HG03575 (cell line): ENCODE data around the gene ATP6V1G1.

Source experiments
- ATAC-seq: cut with Tn5 transposase; IDR thresholded peaks from one replicate; pipeline ENCODE4 v1.9.1; 2021; ENCODE audit not compliant: unreplicated experiment, insufficient number of reproducible peaks, low FRiP score; ENCODE audit errors: extremely low read depth

The ATP6V1G1 gene

DNA sequence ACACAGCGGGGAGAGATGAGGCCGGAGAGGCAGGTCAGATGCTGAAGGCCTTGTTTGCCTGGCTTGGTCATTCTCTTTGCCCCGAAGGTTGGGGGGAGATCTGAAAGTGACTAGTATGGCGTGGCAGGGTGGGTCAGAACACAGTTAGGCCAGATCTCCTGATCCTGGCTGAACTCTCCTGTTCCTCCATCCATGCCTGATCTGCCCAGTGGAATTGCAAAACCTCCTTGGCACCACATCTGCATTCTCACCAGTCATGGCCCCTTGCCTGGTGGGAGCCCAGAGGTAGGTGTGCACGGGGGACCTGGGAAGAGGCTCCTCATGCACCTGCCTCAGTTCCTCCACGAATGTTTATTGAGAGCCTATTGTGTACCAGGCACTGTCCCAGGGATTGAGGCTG is 46.8 kb downstream of the ATP6V1G1 start:
- no peak for ATAC-seq

DNA sequence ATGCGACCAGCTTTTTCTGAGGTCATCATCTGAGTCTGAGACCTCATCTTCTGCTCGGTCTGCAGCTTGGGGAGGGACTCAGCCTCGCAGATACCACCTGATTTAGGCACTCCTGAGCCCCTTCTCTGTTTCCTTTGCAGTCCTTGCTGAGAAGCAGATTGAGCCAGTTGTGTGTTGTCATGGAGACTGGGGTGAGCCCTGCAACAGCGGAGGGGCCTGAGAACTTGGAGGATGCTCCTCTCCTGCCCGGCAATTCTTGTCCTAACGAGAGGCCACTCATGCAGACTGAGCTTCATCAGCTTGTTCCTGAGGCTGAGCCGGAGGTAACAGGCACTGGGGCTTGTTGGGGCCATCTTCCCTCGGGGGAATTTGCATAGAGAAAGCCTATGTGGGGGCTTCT is 50.8 kb downstream of the ATP6V1G1 start:
- ATAC-seq: no peak

- no peak for ATAC-seq
Measured at GRCh38 chr9:114641967-114642366, 54.4 kb downstream of the ATP6V1G1 start.

- ATAC-seq: no peak
Measured at GRCh38 chr9:114643001-114643400, 55.4 kb downstream of the ATP6V1G1 start.

- no peak for ATAC-seq
Measured at GRCh38 chr9:114643896-114644295, 56.3 kb downstream of the ATP6V1G1 start.
